GM13977 (cell line): Measurements from ENCODE around the gene SKIDA1.

ENCODE experiments used
- DNase-seq: peaks from one replicate; pipeline ENCODE4 v3.0.0; 2012; ENCODE audit warnings: low spot score
- in situ Hi-C: fragments of 300-500 bp; cut with MboI; formaldehyde crosslinking; loops from one replicate; pipeline ENCODE4 v1.12.0; 2022; ENCODE audit warnings: low sequenced_read_pairs, low pct_unique_long_range_greater_than_20kb, mixed read lengths, inconsistent platforms; ENCODE audit not compliant: unreplicated experiment
- TF ChIP-seq, protein P1 (sequence below): IDR thresholded peaks from 2 replicates; pipeline ENCODE4 v1.5.1; 2012; ENCODE audit warnings: mild to moderate bottlenecking, control low read depth; ENCODE audit not compliant: insufficient read depth; ENCODE audit errors: extremely low read depth, missing control alignments

Gene SKIDA1

DNA sequence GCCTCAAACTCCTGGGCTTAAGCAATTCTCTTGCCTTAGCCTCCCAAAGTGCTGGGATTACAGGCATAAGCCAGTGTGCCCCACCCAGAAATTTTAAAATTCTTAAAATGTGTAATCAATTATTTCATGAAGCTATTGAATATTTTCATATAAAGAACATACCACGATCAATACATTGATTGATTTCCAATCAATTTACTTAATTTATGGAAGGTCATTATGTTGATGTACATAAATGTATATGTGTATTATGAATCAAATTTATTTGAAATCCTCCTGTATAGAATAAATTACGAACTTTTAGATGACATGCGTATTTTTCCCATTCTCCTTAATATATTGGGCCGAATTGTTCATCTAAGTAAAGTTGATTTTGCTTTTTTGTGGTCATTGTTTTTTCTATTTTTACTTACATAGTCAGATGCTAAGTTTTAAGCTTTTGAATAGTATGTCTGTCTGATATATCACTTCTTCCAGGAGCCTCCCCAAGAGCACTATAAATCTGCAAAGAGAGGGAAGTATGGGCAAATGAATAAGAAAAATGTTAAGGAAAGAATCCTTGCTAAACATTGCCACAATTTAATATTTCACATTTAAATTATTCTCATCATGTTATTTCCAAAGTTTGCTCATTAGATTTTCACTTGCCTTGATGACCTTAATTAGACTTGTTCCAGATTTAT is 35.3 kb downstream of the SKIDA1 start:
- in situ Hi-C loops: loop anchor here (10.0 to 25.0 kb wide), 2 partner anchors 203 to 235 kb away; no protein-coding TSS in a partner anchor
- TF ChIP-seq, protein P1, sequence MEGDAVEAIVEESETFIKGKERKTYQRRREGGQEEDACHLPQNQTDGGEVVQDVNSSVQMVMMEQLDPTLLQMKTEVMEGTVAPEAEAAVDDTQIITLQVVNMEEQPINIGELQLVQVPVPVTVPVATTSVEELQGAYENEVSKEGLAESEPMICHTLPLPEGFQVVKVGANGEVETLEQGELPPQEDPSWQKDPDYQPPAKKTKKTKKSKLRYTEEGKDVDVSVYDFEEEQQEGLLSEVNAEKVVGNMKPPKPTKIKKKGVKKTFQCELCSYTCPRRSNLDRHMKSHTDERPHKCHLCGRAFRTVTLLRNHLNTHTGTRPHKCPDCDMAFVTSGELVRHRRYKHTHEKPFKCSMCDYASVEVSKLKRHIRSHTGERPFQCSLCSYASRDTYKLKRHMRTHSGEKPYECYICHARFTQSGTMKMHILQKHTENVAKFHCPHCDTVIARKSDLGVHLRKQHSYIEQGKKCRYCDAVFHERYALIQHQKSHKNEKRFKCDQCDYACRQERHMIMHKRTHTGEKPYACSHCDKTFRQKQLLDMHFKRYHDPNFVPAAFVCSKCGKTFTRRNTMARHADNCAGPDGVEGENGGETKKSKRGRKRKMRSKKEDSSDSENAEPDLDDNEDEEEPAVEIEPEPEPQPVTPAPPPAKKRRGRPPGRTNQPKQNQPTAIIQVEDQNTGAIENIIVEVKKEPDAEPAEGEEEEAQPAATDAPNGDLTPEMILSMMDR: no peak
- DNase-seq: no peak

DNA sequence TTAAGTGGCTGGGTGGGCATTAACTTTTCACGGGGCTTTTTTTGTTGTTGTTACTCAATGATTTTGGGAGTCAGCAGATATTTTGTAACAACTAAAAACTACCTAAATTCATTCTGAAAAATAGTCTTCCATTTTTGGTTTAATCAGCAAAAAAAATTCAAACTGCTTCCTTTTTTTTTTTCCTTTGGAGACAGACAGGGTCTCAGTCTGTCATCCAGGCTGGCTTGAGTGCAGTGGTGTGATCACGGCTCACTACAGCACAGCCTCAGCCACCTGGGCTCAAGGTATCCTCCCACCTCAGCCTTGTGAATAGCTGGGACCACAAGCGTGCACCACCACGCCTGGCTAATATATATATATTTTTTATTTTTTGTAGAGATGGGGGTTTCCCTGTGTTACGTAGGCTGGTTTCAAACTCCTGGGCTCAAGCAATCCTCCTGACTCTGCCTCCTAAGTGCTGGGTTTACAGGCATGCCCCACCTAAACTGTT is 36.5 kb downstream of the SKIDA1 start:
- no peak for DNase-seq
- in situ Hi-C loops: loop anchor here (25.0 kb wide), 1 partner anchor 202 kb away; no protein-coding TSS in a partner anchor
- TF ChIP-seq, protein P1: no peak

DNA sequence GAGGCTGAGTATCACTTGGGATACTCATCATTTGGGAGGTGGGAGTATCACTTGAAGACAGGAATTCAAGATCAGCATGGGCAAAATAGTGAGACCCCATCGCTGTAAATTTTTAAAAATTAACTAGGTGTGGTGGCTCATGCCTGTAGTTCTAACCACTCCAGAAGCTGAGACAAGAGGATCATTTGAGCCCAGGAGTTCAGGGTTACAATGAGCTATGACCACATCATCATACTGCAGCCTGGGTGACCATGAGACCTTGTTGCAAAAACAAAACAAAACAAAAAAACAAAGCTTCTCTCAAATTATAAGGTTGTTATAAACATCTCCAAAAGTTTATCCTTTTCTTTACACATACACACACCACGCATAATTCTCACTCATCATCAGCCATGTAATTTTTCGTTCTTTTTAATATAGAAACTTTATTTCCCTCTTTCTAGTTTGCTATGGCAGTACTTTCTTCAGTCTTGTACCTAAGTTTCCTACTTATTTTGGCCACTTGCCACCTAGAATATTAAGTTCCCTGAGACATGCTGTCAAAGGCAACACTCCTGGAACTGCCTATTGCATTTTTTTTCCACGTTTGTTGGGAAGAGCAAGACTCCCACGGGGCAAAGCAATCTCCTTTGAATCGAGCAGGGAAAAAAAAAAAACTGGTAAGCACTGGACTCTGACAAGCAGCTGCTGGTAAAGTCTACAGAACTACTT is 37.1 kb downstream of the SKIDA1 start:
- in situ Hi-C loops: loop anchor here (25.0 kb wide), 1 partner anchor 201 kb away; no protein-coding TSS in a partner anchor
- no peak for DNase-seq
- TF ChIP-seq, protein P1: no peak

DNA sequence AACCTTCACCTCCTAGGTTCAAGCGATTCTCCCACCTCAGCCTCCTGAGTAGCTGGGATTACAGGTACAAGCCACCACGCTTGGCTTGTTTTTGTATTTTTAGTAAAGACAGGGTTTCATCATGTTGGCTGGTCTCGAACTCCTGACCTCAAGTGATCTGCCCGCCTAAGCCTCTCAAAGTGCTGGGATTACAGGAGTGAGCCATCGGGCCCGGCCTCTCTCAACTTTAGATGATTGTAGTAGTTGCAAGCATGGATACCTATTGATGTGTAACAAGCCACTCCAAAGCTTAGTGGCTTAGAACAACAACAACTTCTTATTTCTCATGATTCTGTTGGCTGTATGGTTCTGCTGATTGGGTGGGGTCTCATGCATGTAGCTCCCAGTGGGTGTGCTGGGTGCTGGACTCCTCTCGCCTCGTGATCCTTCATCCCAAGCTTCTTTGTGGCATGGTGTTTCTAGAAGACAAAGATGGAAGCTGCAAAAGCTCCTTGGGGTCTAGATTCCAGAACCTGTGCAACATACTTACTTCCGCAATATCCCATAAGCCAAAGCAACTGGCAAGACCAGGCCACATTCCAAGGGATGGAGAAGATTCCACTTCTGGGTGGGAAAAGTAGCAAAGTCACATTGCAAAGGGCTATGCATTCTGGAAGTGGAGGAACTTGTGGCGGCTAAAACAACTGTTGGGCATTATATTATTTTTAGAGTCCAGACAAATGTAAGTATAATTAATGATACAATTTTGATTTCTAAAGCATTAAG is 37.9 kb downstream of the SKIDA1 start:
- in situ Hi-C loops: loop anchor here (25.0 kb wide), 1 partner anchor 200 kb away; no protein-coding TSS in a partner anchor
- TF ChIP-seq, protein P1: no peak
- no peak for DNase-seq

DNA sequence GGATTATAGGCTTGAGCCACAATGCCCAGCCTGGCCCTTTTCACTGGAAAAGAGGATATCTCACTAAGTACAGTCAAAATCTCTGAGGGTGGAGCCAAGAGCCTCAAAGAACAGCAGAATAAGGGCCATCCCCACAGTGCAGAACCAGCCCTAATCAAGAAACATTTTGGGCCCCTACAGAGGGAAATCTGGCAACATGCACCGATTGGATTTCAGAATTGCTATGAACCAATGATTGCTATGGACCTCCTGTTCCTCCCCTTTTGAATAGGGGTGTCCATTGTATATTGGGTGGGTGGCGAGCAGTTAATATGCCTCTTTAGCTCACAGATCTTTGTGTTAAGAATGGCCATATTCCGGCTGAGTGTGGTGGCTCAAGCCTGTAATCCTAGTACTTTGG is 42.7 kb downstream of the SKIDA1 start:
- DNase-seq: no peak
- TF ChIP-seq, protein P1: no peak
- in situ Hi-C loops: loop anchor here (25.0 kb wide), 1 partner anchor 196 kb away; no protein-coding TSS in a partner anchor

DNA sequence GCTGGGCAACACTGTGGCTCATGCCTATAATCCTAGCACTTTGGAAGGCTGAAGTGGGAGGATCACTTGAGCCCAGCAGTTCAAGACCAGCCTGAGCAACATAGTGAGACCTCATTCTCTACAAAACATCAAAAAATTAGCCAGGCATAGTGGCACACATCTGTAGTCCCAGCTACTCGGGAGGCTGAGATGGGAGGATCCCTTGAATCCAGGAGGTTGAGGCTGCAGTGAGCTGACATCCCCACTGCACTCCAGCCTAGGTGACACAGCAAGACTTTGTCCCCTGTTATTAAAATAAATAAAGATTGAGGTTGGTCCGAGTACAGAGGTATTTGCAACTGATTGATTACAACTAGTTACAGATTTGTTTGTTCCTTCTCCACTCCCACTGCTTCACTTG is 44.1 kb downstream of the SKIDA1 start:
- DNase-seq: no peak
- in situ Hi-C loops: loop anchor here (25.0 kb wide), 1 partner anchor 194 kb away; no protein-coding TSS in a partner anchor
- TF ChIP-seq, protein P1: no peak
